ENCODE measurements around the gene CCNL1. TPM values are rescaled to one million over a fixed set of nuclear protein-coding genes. Genes with fewer than 3 reads are reported as not detected.

The CCNL1 gene
- polyA plus RNA-seq, 1 donor from 2014 or later, result 186 TPM

GRCh38 chr3:157115069-157116006 is 44.6 kb downstream of the CCNL1 start (continued):
- TF ChIP-seq REST (IDR thresholded peaks at IDR 0.05; ENCODE audit: borderline replicate concordance), result no peak

- Histone ChIP-seq H3K27ac (ENCODE audit: low read length) (no peak overlapping the region), H3K9ac (ENCODE audit: low read length) (no peak overlapping the region), H3F3A (ENCODE audit: insufficient read depth, low read length, poor library complexity, severe bottlenecking) (no peaks in the 10 kb centered on the region), H2AFZ (ENCODE audit: low read depth, low read length) (no peak overlapping the region), H3K4me3 (ENCODE audit: low read length) (no peak overlapping the region), H3K9me3 (ENCODE audit: low read length) (no peaks in the 10 kb centered on the region), H3K4me2 (ENCODE audit: low read length) (no peak overlapping the region), H3K79me2 (replicated peaks; ENCODE audit: insufficient read depth, low read length) (no peaks in the 10 kb centered on the region), H3K36me3 (ENCODE audit: insufficient read depth, low read length) (no peaks in the 10 kb centered on the region), H4K20me1 (ENCODE audit: insufficient read depth) (no peaks in the 10 kb centered on the region), H3K9me2 (ENCODE audit: insufficient read depth, low read length) (no peaks in the 10 kb centered on the region), H3K27me3 (ENCODE audit: insufficient read depth, low read depth, low read length) (no peaks in the 10 kb centered on the region)
- TF ChIP-seq RAD21 (conservative IDR thresholded peaks at IDR 0.05), result no peak
- TF ChIP-seq CTCF (IDR thresholded peaks at IDR 0.05; ENCODE audit: poor library complexity, severe bottlenecking), result no peak
- TF ChIP-seq EP300 (conservative IDR thresholded peaks at IDR 0.05; ENCODE audit: poor library complexity, severe bottlenecking), result no peak
- TF ChIP-seq POLR2AphosphoS5 (IDR thresholded peaks at IDR 0.05), result no peak
- no peak for TF ChIP-seq SMC3 (conservative IDR thresholded peaks at IDR 0.05; ENCODE audit: poor library complexity)
- TF ChIP-seq TAF1 (IDR thresholded peaks at IDR 0.05; ENCODE audit: low read depth), result no peak
- TF ChIP-seq EZH2 (IDR thresholded peaks at IDR 0.05; ENCODE audit: borderline replicate concordance, insufficient read depth, low read length, poor library complexity, severe bottlenecking), result no peak
- TF ChIP-seq MXI1 (conservative IDR thresholded peaks at IDR 0.05; ENCODE audit: poor library complexity, severe bottlenecking), result no peak
- TF ChIP-seq REST (IDR thresholded peaks at IDR 0.05; ENCODE audit: borderline replicate concordance), result no peak
Observed at GRCh38 chr3:157113832-157114505, 46.0 kb downstream of the CCNL1 start.
